Retinal pigment epithelial cell (primary cell): Measurements from ENCODE around the gene MAP3K2.
"Not testable (repeated sequence)": the region's sequence is repeated elsewhere in the genome, so short reads cannot be mapped to it uniquely, and the experiment has no call there.

Experiments used
- DNase-seq: peaks from one replicate; pipeline ENCODE4 v3.0.0-alpha.2; 2010; ENCODE audit warnings: low read depth
- H3K4me3 ChIP-seq: 2 replicates; pipeline ENCODE4 v1.5.1; 2011; ENCODE audit warnings: mild to moderate bottlenecking, low read length, control low read depth, moderate library complexity
- TF ChIP-seq, protein P1 (sequence below): conservative IDR thresholded peaks from 2 replicates; pipeline ENCODE4 v1.5.1; 2011; ENCODE audit warnings: low read depth, low read length, control low read depth, inconsistent platforms

The MAP3K2 gene

DNA sequence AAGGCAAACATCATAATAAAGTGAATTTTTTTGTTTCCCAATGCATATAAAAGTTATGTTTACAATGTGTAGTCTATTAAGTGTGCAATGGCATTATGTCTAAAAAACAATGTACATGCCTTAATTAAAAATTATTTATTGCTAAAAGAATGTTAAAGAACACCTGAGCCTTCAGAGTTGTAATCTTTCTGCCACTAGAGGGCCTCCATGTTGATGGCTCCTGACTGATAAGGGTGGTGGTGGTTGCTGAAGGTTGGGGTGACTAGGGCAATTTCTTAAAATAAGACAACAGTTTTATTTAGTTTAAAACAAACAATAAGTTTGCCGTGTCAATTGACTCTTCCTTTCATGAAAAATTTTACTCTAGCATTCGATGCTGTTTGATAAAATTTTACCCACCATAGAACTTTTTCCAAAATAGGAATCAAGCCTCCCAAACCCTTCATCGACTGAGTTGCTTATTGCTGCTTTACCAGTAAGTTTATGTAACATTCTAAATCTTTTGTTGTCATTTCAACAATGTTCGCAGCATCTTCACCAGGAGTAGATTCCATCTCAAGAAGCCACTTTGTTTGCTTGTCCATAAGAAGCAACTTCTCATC is 32.3 kb downstream of the MAP3K2 start:
- no peak overlapping the region for H3K4me3 ChIP-seq
- DNase-seq, result no peak
- TF ChIP-seq, protein P1, sequence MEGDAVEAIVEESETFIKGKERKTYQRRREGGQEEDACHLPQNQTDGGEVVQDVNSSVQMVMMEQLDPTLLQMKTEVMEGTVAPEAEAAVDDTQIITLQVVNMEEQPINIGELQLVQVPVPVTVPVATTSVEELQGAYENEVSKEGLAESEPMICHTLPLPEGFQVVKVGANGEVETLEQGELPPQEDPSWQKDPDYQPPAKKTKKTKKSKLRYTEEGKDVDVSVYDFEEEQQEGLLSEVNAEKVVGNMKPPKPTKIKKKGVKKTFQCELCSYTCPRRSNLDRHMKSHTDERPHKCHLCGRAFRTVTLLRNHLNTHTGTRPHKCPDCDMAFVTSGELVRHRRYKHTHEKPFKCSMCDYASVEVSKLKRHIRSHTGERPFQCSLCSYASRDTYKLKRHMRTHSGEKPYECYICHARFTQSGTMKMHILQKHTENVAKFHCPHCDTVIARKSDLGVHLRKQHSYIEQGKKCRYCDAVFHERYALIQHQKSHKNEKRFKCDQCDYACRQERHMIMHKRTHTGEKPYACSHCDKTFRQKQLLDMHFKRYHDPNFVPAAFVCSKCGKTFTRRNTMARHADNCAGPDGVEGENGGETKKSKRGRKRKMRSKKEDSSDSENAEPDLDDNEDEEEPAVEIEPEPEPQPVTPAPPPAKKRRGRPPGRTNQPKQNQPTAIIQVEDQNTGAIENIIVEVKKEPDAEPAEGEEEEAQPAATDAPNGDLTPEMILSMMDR, result peak; percentile 70

DNA sequence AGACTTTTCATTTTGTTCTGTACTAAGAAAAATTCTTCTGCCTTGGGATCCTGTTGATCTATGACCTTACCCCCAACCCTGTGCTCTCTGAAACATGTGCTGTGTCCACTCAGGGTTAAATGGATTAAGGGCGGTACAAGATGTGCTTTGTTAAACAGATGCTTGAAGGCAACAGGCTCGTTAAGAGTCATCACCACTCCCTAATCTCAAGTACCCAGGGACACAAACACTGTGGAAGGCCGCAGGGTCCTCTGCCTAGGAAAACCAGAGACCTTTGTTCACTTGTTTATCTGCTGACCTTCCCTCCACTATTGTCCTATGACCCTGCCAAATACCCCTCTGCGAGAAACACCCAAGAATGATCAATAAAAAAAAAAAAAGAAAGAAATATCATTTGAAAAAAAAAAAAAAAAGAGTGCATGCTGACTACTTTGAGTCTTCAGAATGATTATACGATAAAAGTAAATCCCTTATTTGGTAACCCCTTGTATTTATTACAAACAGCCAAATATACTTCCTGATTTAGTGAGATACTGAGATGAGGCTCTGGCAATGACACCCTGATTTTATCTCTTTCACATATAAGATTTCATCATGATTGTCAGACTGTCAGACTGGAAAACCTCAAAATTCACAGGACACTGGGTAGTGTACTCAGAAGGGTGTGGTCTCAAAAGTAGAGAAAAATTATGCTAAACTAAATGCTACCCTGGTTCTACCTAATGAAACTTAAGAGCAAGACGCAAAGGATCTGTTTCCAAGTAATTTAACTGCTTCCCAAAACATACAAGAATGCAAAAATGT is 33.7 kb downstream of the MAP3K2 start:
- DNase-seq, H3K4me3 ChIP-seq: not testable (repeated sequence)

DNA sequence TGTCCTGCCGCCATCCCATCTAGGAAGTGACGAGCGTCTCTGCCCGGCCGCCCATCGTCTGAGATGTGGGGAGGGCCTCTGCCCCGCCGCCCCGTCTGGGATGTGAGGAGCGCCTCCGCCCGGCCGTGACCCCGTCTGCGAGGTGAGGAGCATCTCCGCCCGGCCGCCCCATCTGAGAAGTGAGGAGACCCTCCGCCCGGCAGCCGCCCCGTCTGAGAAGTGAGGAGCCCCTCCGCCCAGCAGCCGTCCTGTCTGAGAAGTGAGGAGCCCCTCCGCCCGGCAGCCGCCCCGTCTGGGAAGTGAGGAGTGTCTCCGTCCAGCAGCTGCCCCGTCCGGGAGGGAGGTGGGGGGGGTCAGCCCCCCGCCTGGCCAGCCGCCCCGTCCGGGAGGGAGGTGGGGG is 34.6 kb downstream of the MAP3K2 start:
- not testable (repeated sequence) for DNase-seq, H3K4me3 ChIP-seq

DNA sequence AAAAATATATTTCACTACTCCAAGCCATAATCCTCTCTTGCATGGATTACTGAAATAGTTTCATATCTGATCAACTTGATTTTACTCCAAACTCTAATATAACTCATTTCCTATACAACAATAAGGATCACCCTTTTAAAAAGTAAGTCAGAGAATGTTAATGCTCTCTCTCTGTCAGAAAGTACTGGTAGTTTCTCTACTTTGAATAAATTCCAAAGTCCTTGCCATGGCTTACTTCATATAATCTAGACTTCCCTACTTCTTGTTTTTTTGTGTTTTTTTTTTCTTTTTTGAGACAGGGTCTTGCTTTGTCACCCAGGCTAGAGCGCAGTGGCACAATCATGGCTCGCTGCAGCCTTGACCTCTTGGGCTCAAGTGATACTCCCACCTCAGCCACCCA is 36.2 kb downstream of the MAP3K2 start:
- TF ChIP-seq, protein P1, result no peak
- no peak overlapping the region for H3K4me3 ChIP-seq
- no peak for DNase-seq

DNA sequence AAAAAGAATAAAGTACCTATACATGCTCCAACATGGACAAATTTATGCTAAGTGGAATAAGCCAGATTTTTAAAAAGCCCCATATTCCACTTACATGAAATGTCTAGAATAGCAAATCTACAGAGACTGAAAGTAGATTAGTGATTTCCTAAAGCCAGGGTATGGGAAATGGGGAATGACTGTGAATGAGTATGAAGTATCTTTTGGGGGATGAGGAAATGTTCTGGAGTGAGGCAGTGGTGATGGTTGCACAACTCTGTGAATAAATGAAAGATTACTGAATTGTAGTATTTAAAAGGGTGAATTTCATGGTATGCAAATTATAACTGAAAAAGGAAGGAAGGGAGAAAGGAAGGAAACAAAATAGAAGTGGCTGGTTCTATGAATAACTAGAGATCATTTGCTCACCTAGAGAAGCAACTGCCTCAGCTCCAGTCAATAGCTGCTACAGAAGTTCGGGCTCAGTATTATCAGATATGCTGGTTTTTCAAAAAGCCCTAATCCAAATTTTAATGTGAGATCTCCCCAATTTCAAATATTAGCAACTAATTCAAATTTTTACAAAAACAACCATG is 39.3 kb downstream of the MAP3K2 start:
- no peak for DNase-seq
- TF ChIP-seq, protein P1, result no peak
- no peak overlapping the region for H3K4me3 ChIP-seq

DNA sequence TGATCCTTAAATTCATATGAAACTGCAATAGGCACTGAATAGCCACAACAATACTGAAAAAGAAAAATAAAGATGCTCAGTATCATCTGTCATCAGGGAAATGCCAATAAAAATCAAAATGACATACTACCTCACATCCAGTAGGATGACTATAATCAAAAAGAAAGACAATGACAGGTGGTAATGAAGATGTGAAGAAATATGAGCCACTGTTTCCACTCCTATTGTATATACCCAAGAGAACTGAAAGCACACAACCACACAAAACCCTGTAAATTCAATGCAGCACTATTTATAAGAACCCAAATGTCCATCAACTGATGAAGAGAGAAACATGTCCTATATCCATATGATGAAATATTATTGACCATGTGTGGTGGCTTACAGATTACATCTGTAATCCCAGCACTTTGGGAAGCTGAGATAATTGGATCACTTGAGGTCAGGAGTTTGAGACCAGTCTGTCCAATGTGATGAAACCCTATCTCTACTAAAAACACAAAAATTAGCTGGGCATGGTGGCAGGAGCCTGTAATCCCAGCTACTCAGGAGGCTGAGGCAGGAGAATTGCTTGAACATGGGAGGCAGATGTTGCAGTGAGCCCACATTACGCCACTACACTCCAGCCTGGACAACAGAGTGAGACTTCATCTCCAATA is 39.9 kb downstream of the MAP3K2 start:
- DNase-seq, result no peak
- H3K4me3 ChIP-seq, result no peak overlapping the region

DNA sequence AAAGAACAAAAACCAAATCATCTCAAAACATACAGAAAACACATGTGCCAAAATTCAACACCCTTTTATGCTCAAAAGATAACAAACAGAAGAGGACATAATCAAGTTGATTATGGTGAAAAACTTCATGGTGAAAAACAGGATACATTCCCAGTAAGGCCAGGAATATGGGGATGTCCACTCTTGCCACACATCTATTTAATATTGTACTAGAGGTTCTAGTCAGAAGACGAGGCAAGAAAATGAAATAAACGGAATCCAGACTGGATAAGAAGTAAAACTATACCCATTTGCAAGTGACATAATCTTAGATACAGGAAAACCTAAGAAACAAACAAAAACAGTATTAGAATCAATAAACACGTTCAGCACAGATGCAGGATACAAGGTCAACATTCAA is 40.8 kb downstream of the MAP3K2 start:
- no peak for DNase-seq
- no peak overlapping the region for H3K4me3 ChIP-seq
- TF ChIP-seq, protein P1, result no peak

More for the DNA sequence above, 39.9 kb downstream of the MAP3K2 start:
- TF ChIP-seq, protein P1, result no peak
